Hepatocyte (in vitro differentiated cells): ENCODE measurements around the gene DAZL. TPM values are rescaled to one million over a fixed set of nuclear protein-coding genes. Genes with fewer than 3 reads are reported as not detected.

Experiments used
- DNase-seq: peaks from one replicate; pipeline ENCODE4 v3.0.0-alpha.2; 2016; ENCODE audit warnings: low spot score
- H2AFZ ChIP-seq: fragments of 200-600 bp; sonication (generic); 2 replicates; pipeline ENCODE4 v1.6.0; 2016; ENCODE audit warnings: antibody characterized with exemption, mild to moderate bottlenecking
- H3K27ac ChIP-seq: fragments of 200-600 bp; sonication (generic); 2 replicates; pipeline ENCODE4 v1.5.1; 2016; ENCODE audit warnings: mild to moderate bottlenecking
- H3K27me3 ChIP-seq: fragments of 200-600 bp; sonication (generic); 2 replicates; pipeline ENCODE4 v1.6.1; 2016
- H3K36me3 ChIP-seq: fragments of 200-600 bp; sonication (generic); replicated peaks from 2 replicates; pipeline ENCODE4 v1.5.1; 2016; ENCODE audit warnings: low read depth; ENCODE audit not compliant: insufficient read depth
- H3K4me1 ChIP-seq: fragments of 200-600 bp; sonication (generic); 2 replicates; pipeline ENCODE4 v1.5.1; 2016; ENCODE audit warnings: mild to moderate bottlenecking, moderate library complexity; ENCODE audit not compliant: insufficient read depth
- H3K4me2 ChIP-seq: fragments of 200-600 bp; sonication (generic); 2 replicates; pipeline ENCODE4 v1.6.0; 2016
- H3K4me3 ChIP-seq: fragments of 200-600 bp; sonication (generic); 2 replicates; pipeline ENCODE4 v1.5.1; 2016; ENCODE audit warnings: mild to moderate bottlenecking
- H3K79me2 ChIP-seq: fragments of 200-600 bp; sonication (generic); 2 replicates; pipeline ENCODE4 v1.6.0; 2017; ENCODE audit warnings: mild to moderate bottlenecking
- H3K9me2 ChIP-seq: fragments of 200-600 bp; sonication (generic); replicated peaks from 2 replicates; pipeline ENCODE4 v1.6.0; 2017; ENCODE audit warnings: mild to moderate bottlenecking; ENCODE audit not compliant: insufficient read depth
- H3K9me3 ChIP-seq: fragments of 200-600 bp; sonication (generic); 2 replicates; pipeline ENCODE4 v1.5.1; 2016; ENCODE audit warnings: low read depth, mild to moderate bottlenecking
- H4K20me1 ChIP-seq: fragments of 200-600 bp; sonication (generic); 2 replicates; pipeline ENCODE4 v1.6.0; 2016; ENCODE audit warnings: mild to moderate bottlenecking; ENCODE audit not compliant: insufficient read depth, poor library complexity, severe bottlenecking
- CTCF ChIP-seq: fragments of 200-600 bp; sonication (generic); IDR thresholded peaks from 2 replicates; pipeline ENCODE4 v1.5.1; 2016; ENCODE audit warnings: antibody characterized with exemption, mild to moderate bottlenecking; ENCODE audit not compliant: poor library complexity
- EZH2 ChIP-seq: fragments of 200-600 bp; sonication (generic); IDR thresholded peaks from 2 replicates; pipeline ENCODE4 v1.6.1; 2016; ENCODE audit warnings: antibody characterized with exemption, mild to moderate bottlenecking, borderline replicate concordance
- EZH2phosphoT487 ChIP-seq: fragments of 200-600 bp; sonication (generic); IDR thresholded peaks from one replicate; pipeline ENCODE4 v1.6.1; 2018; ENCODE audit warnings: antibody characterized with exemption, mild to moderate bottlenecking, low read depth, moderate library complexity; ENCODE audit not compliant: unreplicated experiment, severe bottlenecking
- WGBS: methylation state at CpG from one replicate; pipeline ENCODE4 v1.1.6; 2016; ENCODE audit warnings: low lambda C conversion rate; ENCODE audit errors: missing lambda C conversion rate; 5-methylcytosine and 5-hydroxymethylcytosine counted together
- polyA plus RNA-seq: library from polyadenylated mRNA; unstranded; fragments of >200 nt; fragmentation: Nextera tagmentation; extraction: Ambion mirVana; gene quantifications from 2 replicates; pipeline ENCODE4 v1.2.1, GENCODE V29; 2016
- total RNA-seq: library from RNA; depleted of rRNA; stranded (reverse); fragments of >200 nt; gene quantifications from 2 replicates; pipeline ENCODE4 v1.2.3, GENCODE V29; 2014

DAZL gene
- total and polyA plus RNA-seq, 2 experiments from 2014 or later = 0.33 TPM; not detected in 1

GRCh38 chr3:16570113-16570512 is 35.1 kb downstream of the DAZL start:
- no peak overlapping the region for H3K4me2 ChIP-seq
- 68% methylated on average over 4 of the region's 4 CpGs for WGBS
- H4K20me1 ChIP-seq = no peaks in the 10 kb centered on the region
- no peak overlapping the region for H3K27ac ChIP-seq
- no peak overlapping the region for H2AFZ ChIP-seq
- H3K36me3 ChIP-seq = no peaks in the 10 kb centered on the region
- no peaks in the 10 kb centered on the region for H3K4me1 ChIP-seq
- H3K27me3 ChIP-seq = no peaks in the 10 kb centered on the region
- no peaks in the 10 kb centered on the region for H3K9me2 ChIP-seq
- no peaks in the 10 kb centered on the region for H3K9me3 ChIP-seq
- TF ChIP-seq EZH2phosphoT487 (no peak), CTCF (no peak), EZH2 (no peak)
- H3K4me3 ChIP-seq = no peak overlapping the region
- DNase-seq = no peak
- no peaks in the 10 kb centered on the region for H3K79me2 ChIP-seq

GRCh38 chr3:16568532-16568931 is 36.7 kb downstream of the DAZL start:
- no peaks in the 10 kb centered on the region for H3K9me2 ChIP-seq
- H4K20me1 ChIP-seq = no peaks in the 10 kb centered on the region
- no peaks in the 10 kb centered on the region for H3K27me3 ChIP-seq
- no peak overlapping the region for H2AFZ ChIP-seq
- H3K4me3 ChIP-seq = no peak overlapping the region
- no peak for TF ChIP-seq EZH2
- TF ChIP-seq CTCF = no peak
- TF ChIP-seq EZH2phosphoT487 = no peak
- H3K4me2 ChIP-seq = no peak overlapping the region
- no peaks in the 10 kb centered on the region for H3K79me2 ChIP-seq
- no peak overlapping the region for H3K27ac ChIP-seq
- 94% methylated on average over 2 of the region's 2 CpGs for WGBS
- no peak for DNase-seq
- H3K4me1 ChIP-seq = no peaks in the 10 kb centered on the region
- H3K9me3 ChIP-seq = no peaks in the 10 kb centered on the region
- no peaks in the 10 kb centered on the region for H3K36me3 ChIP-seq

- Histone ChIP-seq H3K36me3 (no peaks in the 10 kb centered on the region), H3K9me3 (no peaks in the 10 kb centered on the region), H3K27ac (no peak overlapping the region), H4K20me1 (no peaks in the 10 kb centered on the region), H3K79me2 (no peaks in the 10 kb centered on the region), H2AFZ (no peak overlapping the region), H3K9me2 (no peaks in the 10 kb centered on the region), H3K27me3 (no peaks in the 10 kb centered on the region), H3K4me2 (no peak overlapping the region), H3K4me1 (no peaks in the 10 kb centered on the region), H3K4me3 (no peak overlapping the region)
- no peak for TF ChIP-seq EZH2
- no peak for TF ChIP-seq EZH2phosphoT487
- TF ChIP-seq CTCF = no peak
- WGBS = 65% methylated on average over 2 of the region's 2 CpGs
- no peak for DNase-seq
Observed at GRCh38 chr3:16568115-16568514, 37.1 kb downstream of the DAZL start.
